OCI-LY1 (cell line): Measurements from ENCODE around the gene PRR15L.

ENCODE experiments used
- H2AFZ ChIP-seq: fragments of 200-600 bp; sonication (generic), shearing (Covaris generic); 2 replicates; pipeline ENCODE4 v1.6.0; 2014; ENCODE audit warnings: antibody characterized with exemption, mild to moderate bottlenecking, low read length
- H3F3A ChIP-seq: fragments of 200-600 bp; sonication (generic), shearing (Covaris generic); 2 replicates; pipeline ENCODE4 v1.6.0; 2014; ENCODE audit warnings: mild to moderate bottlenecking, antibody characterized with exemption, low read length, moderate library complexity; ENCODE audit not compliant: insufficient read depth
- H3K27ac ChIP-seq: fragments of 200-600 bp; sonication (generic); 2 replicates; pipeline ENCODE4 v1.5.1; 2014; ENCODE audit warnings: low read length, mixed run types, mild to moderate bottlenecking, low read depth; ENCODE audit not compliant: poor library complexity, severe bottlenecking
- H3K27me3 ChIP-seq: fragments of 200-600 bp; sonication (generic); 2 replicates; pipeline ENCODE4 v1.6.0; 2014; ENCODE audit warnings: antibody characterized with exemption, mild to moderate bottlenecking, low read length, moderate library complexity; ENCODE audit not compliant: insufficient read depth
- H3K36me3 ChIP-seq: fragments of 200-600 bp; sonication (generic); 2 replicates; pipeline ENCODE4 v1.6.1; 2014; ENCODE audit warnings: mild to moderate bottlenecking, antibody characterized with exemption, low read length, moderate library complexity, mixed read lengths; ENCODE audit not compliant: insufficient read depth
- H3K4me1 ChIP-seq: fragments of 200-600 bp; sonication (generic); 2 replicates; pipeline ENCODE4 v1.5.1; 2014; ENCODE audit warnings: mild to moderate bottlenecking, low read length, moderate library complexity; ENCODE audit not compliant: insufficient read depth, severe bottlenecking
- H3K4me2 ChIP-seq: fragments of 200-600 bp; sonication (generic), shearing (Covaris generic); 2 replicates; pipeline ENCODE4 v1.6.1; 2014; ENCODE audit warnings: low read length
- H3K4me3 ChIP-seq: fragments of 200-600 bp; sonication (generic); 2 replicates; pipeline ENCODE4 v1.5.1; 2014; ENCODE audit warnings: low read length, low read depth, mild to moderate bottlenecking, mixed read lengths; ENCODE audit not compliant: poor library complexity, severe bottlenecking
- H3K79me2 ChIP-seq: fragments of 200-600 bp; shearing (Covaris generic); 2 replicates; pipeline ENCODE4 v1.6.1; 2016; ENCODE audit warnings: mixed run types, low read length, mixed read lengths; ENCODE audit not compliant: insufficient read depth
- H3K9ac ChIP-seq: fragments of 200-600 bp; sonication (generic), shearing (Covaris generic); 2 replicates; pipeline ENCODE4 v1.6.1; 2014; ENCODE audit warnings: mild to moderate bottlenecking, low read length, mixed read lengths
- H3K9me2 ChIP-seq: fragments of 200-600 bp; sonication (generic), shearing (Covaris generic); 2 replicates; pipeline ENCODE4 v1.6.1; 2014; ENCODE audit warnings: low read depth, mild to moderate bottlenecking, low read length, mixed read lengths
- H3K9me3 ChIP-seq: fragments of 200-600 bp; shearing (Covaris generic); 2 replicates; pipeline ENCODE4 v1.6.1; 2014; ENCODE audit warnings: low read length, mixed read lengths
- H4K20me1 ChIP-seq: fragments of 200-600 bp; sonication (generic), shearing (Covaris generic); 2 replicates; pipeline ENCODE4 v1.6.0; 2016; ENCODE audit warnings: mild to moderate bottlenecking, low read length; ENCODE audit not compliant: insufficient read depth
- CTCF ChIP-seq: fragments of 200-600 bp; sonication (generic), shearing (Covaris generic); IDR thresholded peaks from 2 replicates; pipeline ENCODE4 v1.5.1; 2017; ENCODE audit warnings: mild to moderate bottlenecking, antibody characterized with exemption, low read length, moderate library complexity, mixed read lengths
- EZH2 ChIP-seq: fragments of 200-600 bp; sonication (generic), shearing (Covaris generic); IDR thresholded peaks from 2 replicates; pipeline ENCODE4 v1.8.0; 2017; ENCODE audit warnings: borderline replicate concordance, mixed run types, mild to moderate bottlenecking, antibody characterized with exemption, low read length, moderate library complexity, mixed read lengths

The PRR15L gene

GRCh38 chr17:47962901-47963300, 5.2 kb upstream of the PRR15L start:
- no peak overlapping the region for H3K9ac ChIP-seq
- H2AFZ ChIP-seq: no peak overlapping the region
- H3K4me3 ChIP-seq: no peak overlapping the region
- no peaks in the 10 kb centered on the region for H4K20me1 ChIP-seq
- H3K9me3 ChIP-seq: no peaks in the 10 kb centered on the region
- no peaks in the 10 kb centered on the region for H3F3A ChIP-seq
- H3K27ac ChIP-seq: no peak overlapping the region
- TF ChIP-seq CTCF (no peak), EZH2 (no peak)
- H3K36me3 ChIP-seq: no peaks in the 10 kb centered on the region
- no peak overlapping the region for H3K4me2 ChIP-seq
- no peaks in the 10 kb centered on the region for H3K27me3 ChIP-seq
- no peaks in the 10 kb centered on the region for H3K9me2 ChIP-seq
- no peaks in the 10 kb centered on the region for H3K4me1 ChIP-seq
- H3K79me2 ChIP-seq: no peaks in the 10 kb centered on the region

GRCh38 chr17:47961406-47961805, 3.7 kb upstream of the PRR15L start:
- TF ChIP-seq EZH2 (no peak), CTCF (no peak)
- Histone ChIP-seq H2AFZ (no peak overlapping the region), H3K27me3 (no peaks in the 10 kb centered on the region), H3K4me3 (no peak overlapping the region), H3K4me1 (no peaks in the 10 kb centered on the region), H3K4me2 (no peak overlapping the region), H3K36me3 (no peaks in the 10 kb centered on the region), H3K27ac (no peak overlapping the region), H3F3A (no peaks in the 10 kb centered on the region), H3K9ac (no peak overlapping the region), H3K79me2 (no peaks in the 10 kb centered on the region), H3K9me3 (no peaks in the 10 kb centered on the region), H4K20me1 (no peaks in the 10 kb centered on the region), H3K9me2 (no peaks in the 10 kb centered on the region)

- no peak overlapping the region for H3K4me2 ChIP-seq
- H2AFZ ChIP-seq: no peak overlapping the region
- no peak overlapping the region for H3K4me3 ChIP-seq
- TF ChIP-seq CTCF (no peak), EZH2 (no peak)
- H3F3A ChIP-seq: no peaks in the 10 kb centered on the region
- H3K9me3 ChIP-seq: no peaks in the 10 kb centered on the region
- no peak overlapping the region for H3K27ac ChIP-seq
- no peaks in the 10 kb centered on the region for H3K79me2 ChIP-seq
- H3K9ac ChIP-seq: no peak overlapping the region
- H3K9me2 ChIP-seq: no peaks in the 10 kb centered on the region
- no peaks in the 10 kb centered on the region for H3K4me1 ChIP-seq
- no peaks in the 10 kb centered on the region for H3K36me3 ChIP-seq
- H4K20me1 ChIP-seq: no peaks in the 10 kb centered on the region
- H3K27me3 ChIP-seq: no peaks in the 10 kb centered on the region
These were observed 2.4 kb upstream of the PRR15L start for GRCh38 chr17:47959825-47960655.
